Adrenal gland (tissue), 5 donors: ENCODE data around the gene VPS36.

Experiments
- CTCF ChIP-seq, 6 experiments: fragments of 450-650 bp in 4 of 6; fragments of 200-600 bp in 2 of 6; sonication (generic) in 1 of 6; IDR thresholded peaks; 1 replicate in 5 of 6; 2 replicates in 1 of 6; pipeline versions ENCODE4 v1.5.1 to v1.8.0; 2016 to 2021; ENCODE audit warnings: antibody characterized with exemption in 6 of 6, mild to moderate bottlenecking in 2 of 6, moderate library complexity in 1 of 6
- POLR2A ChIP-seq, 2 donors: fragments of 450-650 bp; IDR thresholded peaks; one replicate each; pipeline ENCODE4 v1.6.1; 2017; ENCODE audit warnings: antibody characterized with exemption in 2 of 2, mild to moderate bottlenecking in 2 of 2, moderate library complexity in 1 of 2
- donor health status: DM: no; HTN: no; CAD: no.

GRCh38 chr13:52399708-52400107, 50.7 kb downstream of the VPS36 start:
- TF ChIP-seq POLR2A (IDR thresholded peaks at IDR 0.05) (no peak), CTCF (IDR thresholded peaks at IDR 0.05) (no peak)
